Right atrium auricular region (tissue), 2 donors: ENCODE measurements around the gene GALNT7. TPM values are rescaled to one million over a fixed set of nuclear protein-coding genes. Genes with fewer than 3 reads are reported as not detected.
A peak's percentile ranks its signal among the peaks of the same experiment; 100 is the strongest.

Experiments used
- DNase-seq: peaks from one replicate; pipeline ENCODE4 v3.0.0-alpha.2; 2019; ENCODE audit warnings: low spot score
- H3K27ac ChIP-seq, 2 donors: fragments of 200-600 bp; sonication (generic); 1 replicate in 1 of 2; 2 replicates in 1 of 2; pipeline ENCODE4 v1.5.1; 2016 to 2019
- H3K27me3 ChIP-seq, 2 donors: fragments of 200-600 bp; sonication (generic); one replicate each; pipeline versions ENCODE4 v1.5.1 to v1.6.0; 2017 to 2019
- H3K36me3 ChIP-seq: fragments of 200-600 bp; sonication (generic); one replicate; pipeline ENCODE4 v1.5.1; 2016
- H3K4me1 ChIP-seq, 2 donors: fragments of 200-600 bp; sonication (generic); one replicate each; pipeline versions ENCODE4 v1.5.1 to v1.6.0; 2017 to 2019
- H3K4me3 ChIP-seq, 2 donors: fragments of 200-600 bp; sonication (generic); 1 replicate in 1 of 2; 2 replicates in 1 of 2; pipeline ENCODE4 v1.5.1; 2017 to 2019; ENCODE audit warnings: mild to moderate bottlenecking in 1 of 2, moderate library complexity in 1 of 2
- H3K9me3 ChIP-seq, 2 donors: fragments of 200-600 bp; sonication (generic); one replicate each; pipeline ENCODE4 v1.5.1; 2019
- total RNA-seq, 2 donors: library from RNA; depleted of rRNA; stranded (reverse); fragments of >200 nt; gene quantifications; one replicate each; pipeline ENCODE4 v1.1.0, GENCODE V29; 2016
- TF ChIP-seq, protein P1 (sequence below), 2 donors: fragments of 200-600 bp; sonication (generic); IDR thresholded peaks; one replicate each; pipeline ENCODE4 v1.5.1; 2019; ENCODE audit warnings: antibody characterized with exemption in 2 of 2

GALNT7 gene
- total RNA-seq, 2 donors from 2014 or later, result 5.4 to 6.5 TPM

DNA sequence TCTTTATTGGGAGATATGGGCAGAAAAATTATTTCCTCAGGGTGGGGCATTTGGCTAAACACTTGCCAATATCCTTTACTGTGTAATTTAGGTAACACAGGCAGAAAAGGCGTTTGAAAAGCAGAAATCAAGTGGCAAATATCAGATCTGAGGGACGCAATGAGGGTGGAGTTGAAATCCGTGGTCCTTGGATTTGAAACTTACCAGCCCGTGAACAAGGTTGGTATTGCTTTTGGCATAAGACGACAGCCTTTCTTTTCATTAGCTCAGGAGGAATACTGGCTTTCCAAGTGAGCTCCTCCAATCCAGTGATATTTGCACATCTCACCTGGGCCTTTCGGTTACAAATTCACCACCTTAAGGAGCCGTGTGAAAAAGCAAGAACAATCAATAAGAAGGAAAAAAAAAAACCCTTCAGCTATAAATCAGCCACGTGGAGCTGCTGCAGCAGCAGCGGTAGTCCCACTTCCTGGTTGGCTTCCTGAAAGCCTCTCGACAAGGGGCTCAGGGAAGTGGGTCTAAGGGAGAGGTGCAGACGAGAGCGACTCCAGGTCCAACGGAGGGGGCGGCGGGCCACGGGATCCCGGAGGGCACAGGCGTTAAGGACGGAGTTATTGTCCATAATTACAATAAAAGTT is 734 bp upstream of the GALNT7 start:
- DNase-seq, result no peak
- TF ChIP-seq, protein P1, sequence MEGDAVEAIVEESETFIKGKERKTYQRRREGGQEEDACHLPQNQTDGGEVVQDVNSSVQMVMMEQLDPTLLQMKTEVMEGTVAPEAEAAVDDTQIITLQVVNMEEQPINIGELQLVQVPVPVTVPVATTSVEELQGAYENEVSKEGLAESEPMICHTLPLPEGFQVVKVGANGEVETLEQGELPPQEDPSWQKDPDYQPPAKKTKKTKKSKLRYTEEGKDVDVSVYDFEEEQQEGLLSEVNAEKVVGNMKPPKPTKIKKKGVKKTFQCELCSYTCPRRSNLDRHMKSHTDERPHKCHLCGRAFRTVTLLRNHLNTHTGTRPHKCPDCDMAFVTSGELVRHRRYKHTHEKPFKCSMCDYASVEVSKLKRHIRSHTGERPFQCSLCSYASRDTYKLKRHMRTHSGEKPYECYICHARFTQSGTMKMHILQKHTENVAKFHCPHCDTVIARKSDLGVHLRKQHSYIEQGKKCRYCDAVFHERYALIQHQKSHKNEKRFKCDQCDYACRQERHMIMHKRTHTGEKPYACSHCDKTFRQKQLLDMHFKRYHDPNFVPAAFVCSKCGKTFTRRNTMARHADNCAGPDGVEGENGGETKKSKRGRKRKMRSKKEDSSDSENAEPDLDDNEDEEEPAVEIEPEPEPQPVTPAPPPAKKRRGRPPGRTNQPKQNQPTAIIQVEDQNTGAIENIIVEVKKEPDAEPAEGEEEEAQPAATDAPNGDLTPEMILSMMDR (IDR thresholded peaks at IDR 0.05), result no peak

DNA sequence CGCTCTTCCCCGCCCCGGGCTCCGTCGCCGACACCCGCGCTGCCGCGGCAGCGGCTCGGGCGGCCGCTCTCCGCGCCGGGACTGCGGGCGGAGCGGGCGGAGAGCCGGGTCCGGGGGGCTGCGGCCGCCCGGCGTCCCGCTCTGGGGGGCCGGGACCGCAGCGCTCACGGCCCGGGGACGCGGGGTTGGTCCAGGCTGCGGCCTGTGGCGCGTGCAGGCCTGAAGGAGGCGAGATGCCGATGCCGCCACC is 492 bp downstream of the GALNT7 start:
- H3K27ac ChIP-seq, result peak overlapping the region; percentile 94 to 97
- H3K4me3 ChIP-seq, result peak overlapping the region; percentile 87 to 95
- no peaks in the 10 kb centered on the region for H3K9me3 ChIP-seq
- peaks cover 0 to 4% of the 10 kb centered on the region in 2 donors for H3K4me1 ChIP-seq
- DNase-seq, result no peak
- no peaks in the 10 kb centered on the region for H3K27me3 ChIP-seq
- TF ChIP-seq, protein P1 (IDR thresholded peaks at IDR 0.05), result no peak
- H3K36me3 ChIP-seq, result no peaks in the 10 kb centered on the region

More for the DNA sequence above, 734 bp upstream of the GALNT7 start:
- H3K27me3 ChIP-seq, result no peaks in the 10 kb centered on the region
- peak overlapping the region; percentile 94 to 97 for H3K27ac ChIP-seq
- H3K9me3 ChIP-seq, result no peaks in the 10 kb centered on the region
- peaks cover 0 to 4% of the 10 kb centered on the region in 2 donors for H3K4me1 ChIP-seq
- no peaks in the 10 kb centered on the region for H3K36me3 ChIP-seq
- peak overlapping the region; percentile 87 to 95 for H3K4me3 ChIP-seq

DNA sequence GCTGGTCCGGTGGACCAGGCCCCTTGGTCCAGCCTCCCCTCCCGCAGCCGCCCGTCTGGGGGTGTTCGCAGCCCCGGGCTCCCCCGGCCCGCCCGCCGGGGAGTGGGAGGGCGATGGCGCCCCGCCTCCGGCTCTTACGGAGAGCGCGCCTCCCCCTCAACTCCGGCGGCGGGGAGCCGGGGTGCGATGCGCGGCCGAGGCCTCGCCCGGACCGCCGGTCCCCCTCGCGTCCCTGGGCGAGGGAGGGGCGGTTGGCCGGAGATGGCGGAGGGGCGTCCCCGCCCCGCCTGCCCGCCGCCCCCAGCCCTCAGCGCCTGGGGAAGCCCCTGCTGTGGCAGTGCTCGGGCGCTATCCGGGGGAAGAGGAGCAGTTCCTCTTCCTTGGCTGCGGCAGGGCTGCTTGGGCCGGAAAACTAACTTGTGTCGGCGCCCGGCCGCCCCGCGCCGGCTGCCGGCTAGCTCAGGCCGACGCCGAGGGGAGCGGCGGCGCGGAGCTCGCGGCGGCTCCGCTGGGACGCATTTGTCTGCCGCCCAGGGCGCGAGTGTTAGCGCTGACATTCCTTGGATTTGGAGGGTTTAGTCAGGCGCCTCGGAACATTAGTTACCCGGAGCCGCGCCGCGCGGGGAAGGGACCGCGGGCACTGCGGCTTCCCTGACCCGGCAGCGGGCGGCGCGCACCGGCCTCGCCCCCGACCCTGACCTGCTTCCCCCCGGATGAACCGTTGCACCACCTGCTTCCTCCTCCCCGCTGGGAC is 994 bp downstream of the GALNT7 start:
- Histone ChIP-seq H3K27me3 (no peaks in the 10 kb centered on the region), H3K9me3 (no peaks in the 10 kb centered on the region), H3K4me1 (peaks cover 0 to 4% of the 10 kb centered on the region in 2 donors), H3K36me3 (no peaks in the 10 kb centered on the region), H3K4me3 (peak overlapping the region; percentile 87 to 95), H3K27ac (peak overlapping the region; percentile 94 to 97)
- TF ChIP-seq, protein P1 (IDR thresholded peaks at IDR 0.05), result no peak
- DNase-seq, result peak; percentile 72

DNA sequence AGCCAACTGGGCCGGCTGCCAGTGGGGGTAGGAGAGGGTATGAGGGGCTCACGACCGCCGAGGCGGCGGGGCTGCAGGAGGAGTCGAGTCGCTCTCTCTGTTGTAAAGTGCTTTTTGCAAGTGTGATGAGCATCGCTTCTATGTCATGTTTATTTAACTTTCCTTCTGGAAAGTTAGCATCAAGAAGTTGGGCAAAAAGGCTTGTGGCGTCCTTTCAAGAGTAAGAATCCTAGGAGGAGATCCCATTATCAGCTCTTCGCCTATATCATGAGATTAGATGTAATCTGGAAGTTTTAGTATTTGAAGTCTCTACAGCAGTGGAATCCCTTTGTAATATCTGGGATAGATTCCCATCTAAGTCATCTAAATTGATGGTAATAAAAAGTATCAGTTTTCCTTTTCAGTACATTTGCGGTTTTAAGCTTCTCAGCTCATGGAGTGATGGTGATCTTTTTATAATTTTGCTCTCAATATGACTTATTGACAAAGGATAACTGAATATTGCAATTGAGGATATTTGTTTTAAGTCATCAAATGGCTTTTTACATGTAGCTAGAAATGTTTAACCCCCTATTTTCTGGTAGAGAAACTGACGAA is 1.7 kb downstream of the GALNT7 start:
- Histone ChIP-seq H3K36me3 (no peaks in the 10 kb centered on the region), H3K27me3 (no peaks in the 10 kb centered on the region), H3K4me1 (peaks cover 0 to 4% of the 10 kb centered on the region in 2 donors), H3K27ac (peak overlapping the region; percentile 94 to 97), H3K4me3 (peak overlapping the region; percentile 87 to 95), H3K9me3 (no peaks in the 10 kb centered on the region)
- TF ChIP-seq, protein P1 (IDR thresholded peaks at IDR 0.05), result no peak
- no peak for DNase-seq

DNA sequence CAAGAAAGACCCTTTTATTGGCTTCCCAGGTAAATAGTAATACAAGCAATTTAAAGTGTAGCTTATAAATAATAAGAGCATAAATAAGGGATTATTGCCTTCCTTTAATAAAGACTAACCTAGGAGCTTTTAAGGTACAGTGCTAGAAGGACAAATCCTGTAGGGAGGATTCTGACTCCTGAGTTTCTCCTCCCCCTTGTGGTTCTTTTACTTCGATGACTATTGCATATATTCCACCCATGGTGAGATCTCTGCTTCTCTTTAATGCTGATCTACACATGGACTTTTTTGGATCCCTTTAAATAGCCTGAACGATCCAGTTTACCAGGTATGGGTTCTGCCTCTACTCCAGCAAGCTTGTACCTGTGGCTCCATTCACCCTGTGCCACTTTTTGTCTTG is 2.5 kb downstream of the GALNT7 start:
- H3K36me3 ChIP-seq, result no peaks in the 10 kb centered on the region
- H3K4me3 ChIP-seq, result no peak overlapping the region
- H3K27ac ChIP-seq, result no peak overlapping the region
- H3K27me3 ChIP-seq, result no peaks in the 10 kb centered on the region
- TF ChIP-seq, protein P1 (IDR thresholded peaks at IDR 0.05), result peak in 1 of 2 donors; percentile 29
- no peak for DNase-seq
- H3K4me1 ChIP-seq, result peaks cover 0 to 4% of the 10 kb centered on the region in 2 donors
- H3K9me3 ChIP-seq, result no peaks in the 10 kb centered on the region
